ENCODE results near the gene ISOC1.

The ISOC1 gene

DNA sequence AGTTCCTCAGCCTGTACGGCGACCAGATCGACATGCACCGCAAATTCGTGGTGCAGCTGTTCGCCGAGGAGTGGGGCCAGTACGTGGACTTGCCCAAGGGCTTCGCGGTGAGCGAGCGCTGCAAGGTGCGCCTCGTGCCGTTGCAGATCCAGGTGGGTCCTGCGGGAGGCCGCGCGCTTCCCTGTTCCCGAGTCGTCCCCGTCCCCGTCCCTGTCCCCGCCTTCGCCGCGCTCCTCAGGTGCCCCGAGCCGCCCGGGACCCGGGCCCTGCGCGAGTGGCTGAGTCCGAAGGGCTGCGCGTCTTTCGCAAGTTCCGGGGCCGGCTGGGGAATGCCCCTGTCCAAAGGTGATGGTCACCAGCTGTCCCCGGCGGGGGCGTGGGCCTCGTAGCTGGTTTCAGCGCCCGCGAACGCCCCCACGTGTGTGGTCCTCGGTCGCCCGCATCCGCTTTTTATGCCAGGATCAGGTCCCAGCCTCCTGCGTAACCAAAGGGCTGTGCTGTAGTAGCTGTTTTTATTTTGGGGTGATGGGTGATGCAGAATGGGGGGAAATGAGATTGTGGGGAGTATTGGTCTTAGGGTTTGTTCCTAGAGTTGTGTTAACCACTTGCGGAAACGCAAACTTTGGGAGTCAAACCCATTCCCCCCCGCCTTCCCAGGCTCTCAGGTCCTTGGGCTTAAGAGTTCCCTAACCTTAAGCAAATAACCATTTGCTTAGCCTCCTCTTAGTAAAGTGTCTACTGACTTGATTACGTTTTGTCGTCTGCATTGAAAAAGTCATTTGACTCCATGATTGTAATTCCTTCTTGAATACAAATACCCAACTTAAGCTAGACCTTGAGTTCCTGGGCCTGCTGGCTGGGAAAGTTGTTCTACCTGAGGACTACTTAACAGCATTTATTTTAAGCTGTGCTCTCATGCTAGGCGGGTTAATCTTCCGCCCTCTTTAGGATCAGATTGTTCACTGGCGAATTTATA, 663 bp downstream of the ISOC1 start:
- peak; percentile 55 for DNase-seq (ENCODE audit: low spot score)

DNA sequence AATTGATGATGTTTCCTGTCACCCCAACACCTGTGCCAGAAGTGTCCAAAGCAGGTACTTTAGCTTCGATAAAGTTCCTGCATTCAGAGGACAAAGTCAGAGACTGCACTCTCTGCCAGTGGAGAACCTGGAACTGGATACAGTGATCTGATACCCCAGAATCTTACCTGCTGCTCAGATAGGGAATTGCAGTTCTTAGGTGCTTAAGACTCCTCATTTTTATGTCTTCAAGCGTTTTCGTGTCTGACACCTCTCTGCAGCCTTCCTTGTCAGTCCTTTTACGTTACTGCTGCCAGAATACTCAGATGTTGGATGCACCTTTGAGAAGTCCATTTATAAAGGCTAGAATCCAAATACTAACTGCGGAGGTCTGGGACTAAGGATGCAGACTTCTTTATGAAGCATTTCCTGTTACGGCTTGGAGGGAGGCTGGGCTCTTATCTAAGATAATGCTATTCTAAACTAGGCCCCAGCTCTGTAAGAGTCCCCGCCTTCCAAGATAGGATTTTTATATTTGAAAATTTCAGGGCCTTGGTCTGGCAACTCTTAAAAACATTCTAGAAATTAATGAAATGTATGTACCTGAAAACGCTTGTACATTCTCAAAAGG, 1.9 kb downstream of the ISOC1 start:
- DNase-seq (ENCODE audit: low spot score): no peak

DNA sequence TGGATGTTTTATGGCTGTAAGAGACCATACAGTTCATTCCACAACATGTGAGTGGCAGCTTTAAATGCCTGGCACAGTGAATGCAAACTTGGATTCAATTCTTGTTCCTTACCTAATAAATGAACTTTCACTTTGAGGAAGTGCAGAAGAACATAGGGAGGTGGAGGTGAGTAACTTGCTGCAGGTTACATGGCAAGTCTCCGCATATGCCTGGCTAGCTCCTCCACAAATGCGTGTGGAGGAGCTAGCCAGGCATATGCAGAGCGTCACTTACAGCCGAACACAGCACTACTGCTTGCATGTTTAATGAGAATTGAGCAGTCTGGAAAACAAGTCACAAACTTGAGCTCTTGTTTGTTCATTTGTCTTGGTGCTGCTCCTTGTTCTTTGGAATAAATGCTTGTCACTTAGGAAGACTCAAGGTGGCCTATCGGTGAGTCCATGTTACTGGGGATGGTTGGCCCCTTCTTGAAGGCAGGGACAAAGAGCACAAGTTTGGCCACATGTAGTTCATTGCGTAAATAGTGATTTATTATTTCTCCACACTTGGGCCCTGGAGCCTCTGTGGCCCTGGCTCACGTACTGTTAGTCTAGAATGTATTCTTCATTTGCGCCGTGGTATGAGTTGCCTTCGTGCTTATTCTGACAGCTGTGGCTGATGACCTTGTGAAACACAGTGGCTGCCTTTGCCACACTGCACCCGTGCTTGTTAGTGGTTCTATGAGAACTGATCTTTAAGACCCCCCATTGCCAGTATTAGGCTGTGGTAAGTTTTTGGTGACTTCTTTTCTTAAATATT, 3.1 kb downstream of the ISOC1 start:
- DNase-seq (ENCODE audit: low spot score): no peak

DNA sequence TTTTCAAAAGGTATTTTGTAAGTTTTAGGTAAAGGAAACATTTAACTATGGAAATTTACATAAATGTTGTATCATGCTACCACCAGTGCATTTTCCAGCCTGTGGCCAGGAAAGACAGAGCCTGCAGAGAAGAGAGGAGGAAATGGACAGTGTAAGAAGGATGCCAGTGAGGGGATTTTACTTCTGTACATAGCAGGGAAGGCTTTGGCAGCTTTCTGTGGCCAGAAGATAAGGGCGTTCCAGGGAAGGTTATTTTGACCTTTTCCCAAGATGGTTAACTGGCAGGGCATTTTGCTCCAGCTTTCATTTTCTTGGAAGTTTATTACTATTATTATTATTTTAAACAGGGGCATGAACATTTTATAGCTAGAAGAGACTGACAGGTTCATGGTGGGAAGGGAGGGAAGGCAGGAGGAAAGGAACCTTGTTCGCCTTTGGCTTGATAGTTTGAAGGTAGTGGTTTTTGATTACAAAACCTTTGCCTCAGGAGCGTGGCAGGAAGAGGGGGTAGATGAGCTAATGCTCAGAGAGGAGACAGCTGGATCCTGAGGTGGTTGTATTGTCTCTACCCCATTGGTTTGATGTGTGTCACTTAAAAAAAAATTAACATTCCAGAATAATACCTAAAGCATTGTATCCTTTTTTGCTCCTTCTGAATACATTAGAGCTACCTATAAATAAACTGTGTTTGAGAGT, 4.1 kb downstream of the ISOC1 start:
- no peak for DNase-seq (ENCODE audit: low spot score)

DNA sequence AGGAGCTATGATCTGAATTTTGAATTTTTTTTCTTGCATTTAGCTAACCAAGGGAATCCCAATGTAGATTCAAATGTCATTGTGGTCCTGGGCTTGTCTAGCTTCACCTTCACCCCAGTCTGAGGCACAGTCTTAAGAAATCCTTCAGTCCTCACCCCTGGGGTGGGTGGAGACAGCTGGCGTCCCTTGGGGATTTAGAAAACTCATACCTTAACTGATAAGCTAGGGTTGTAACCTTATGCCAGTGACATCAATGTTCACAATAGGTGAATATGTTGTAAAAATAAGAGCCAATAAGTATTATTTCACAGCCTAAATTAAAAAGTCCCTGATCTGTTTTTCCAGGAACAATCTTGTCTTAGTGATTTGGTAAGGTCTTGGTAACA, 4.6 kb downstream of the ISOC1 start:
- no peak for DNase-seq (ENCODE audit: low spot score)

DNA sequence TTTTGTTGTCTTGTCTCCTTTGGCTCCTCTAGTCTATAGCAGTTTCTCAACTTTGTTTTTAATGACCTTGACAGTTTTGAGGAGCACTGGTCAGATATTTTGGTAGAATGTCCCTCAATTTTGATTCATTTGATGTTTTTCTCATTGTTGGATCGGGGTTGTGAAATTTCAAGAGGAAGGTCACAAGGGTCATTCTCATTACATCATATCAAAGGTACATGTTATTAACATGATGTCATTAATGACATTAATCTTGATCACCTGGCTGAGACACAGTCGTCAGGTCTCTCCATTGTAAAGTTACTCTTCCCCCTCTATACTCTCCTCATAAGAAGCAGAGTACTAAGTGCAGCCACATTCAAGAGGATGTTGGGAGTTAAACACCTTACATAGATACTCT, 7.2 kb downstream of the ISOC1 start:
- DNase-seq (ENCODE audit: low spot score): no peak

DNA sequence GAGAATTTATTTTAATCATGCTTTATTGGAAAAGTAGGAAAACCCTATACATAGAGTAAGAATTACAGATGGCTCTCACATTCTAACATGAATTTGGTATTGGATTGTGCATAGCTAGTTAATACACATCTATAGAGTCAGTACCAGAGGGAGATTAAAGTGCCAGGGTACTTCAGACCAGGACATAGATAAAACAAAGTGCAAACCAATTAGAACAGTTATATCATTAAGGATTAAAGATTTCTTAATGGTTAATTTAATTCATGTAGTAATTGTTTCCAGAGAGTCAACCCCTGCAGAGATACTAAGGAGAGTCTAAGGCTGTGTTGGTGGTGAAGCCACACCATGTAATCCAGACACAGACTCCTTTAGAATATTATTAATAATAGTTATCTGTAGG, 8.8 kb downstream of the ISOC1 start:
- no peak for DNase-seq (ENCODE audit: low spot score)

DNA sequence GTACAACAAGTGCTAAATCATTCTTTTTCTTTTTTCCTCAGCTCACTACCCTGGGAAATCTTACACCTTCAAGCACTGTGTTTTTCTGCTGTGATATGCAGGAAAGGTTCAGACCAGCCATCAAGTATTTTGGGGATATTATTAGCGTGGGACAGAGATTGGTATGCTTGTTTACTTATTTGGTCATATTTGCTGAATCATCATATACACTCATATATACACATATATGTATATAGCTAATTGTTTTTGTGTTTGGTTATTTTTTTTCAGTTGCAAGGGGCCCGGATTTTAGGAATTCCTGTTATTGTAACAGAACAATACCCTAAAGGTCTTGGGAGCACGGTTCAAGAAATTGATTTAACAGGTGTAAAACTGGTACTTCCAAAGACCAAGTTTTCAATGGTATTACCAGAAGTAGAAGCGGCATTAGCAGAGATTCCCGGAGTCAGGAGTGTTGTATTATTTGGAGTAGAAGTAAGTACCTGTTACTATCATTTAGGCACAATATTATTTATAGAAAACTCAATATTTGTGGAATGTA, 10.4 kb downstream of the ISOC1 start:
- DNase-seq (ENCODE audit: low spot score): no peak

DNA sequence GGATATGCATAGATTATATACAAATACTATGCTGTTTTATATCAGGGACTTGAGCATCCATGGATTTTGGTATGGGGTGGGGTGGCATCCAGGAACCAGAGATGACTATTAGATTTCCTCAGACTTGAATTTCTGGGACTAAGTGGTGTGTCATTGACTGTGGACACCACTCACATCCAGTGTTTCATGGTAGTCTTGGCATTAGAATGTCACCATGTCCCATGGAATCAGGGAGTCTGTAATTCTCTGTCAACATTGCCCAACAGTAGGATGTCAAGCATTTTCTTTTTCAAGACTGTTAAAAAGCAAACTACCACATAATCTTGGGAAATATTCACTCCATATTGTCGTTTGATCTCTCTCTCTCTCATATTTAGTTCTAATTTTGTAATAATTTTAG, 13.1 kb downstream of the ISOC1 start:
- no peak for DNase-seq (ENCODE audit: low spot score)

DNA sequence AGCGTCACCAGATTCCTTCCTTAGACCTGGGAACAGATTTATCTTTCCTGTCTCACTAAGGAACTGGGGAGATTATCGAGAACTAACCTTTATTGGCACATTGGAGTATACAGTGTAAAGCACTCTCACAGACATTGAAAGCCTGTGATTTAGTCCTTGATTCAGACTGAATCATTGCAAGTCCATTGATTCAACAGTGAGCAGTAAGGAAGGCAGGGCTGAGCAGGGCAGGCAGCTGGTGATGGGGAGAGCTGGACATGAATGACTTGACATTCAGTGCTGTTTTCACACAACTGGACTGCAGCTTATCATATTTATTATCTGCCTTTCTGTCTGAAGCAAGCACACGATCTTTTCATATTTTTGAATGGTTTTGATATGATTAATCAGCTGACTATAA, 16.2 kb downstream of the ISOC1 start:
- DNase-seq (ENCODE audit: low spot score): no peak

DNA sequence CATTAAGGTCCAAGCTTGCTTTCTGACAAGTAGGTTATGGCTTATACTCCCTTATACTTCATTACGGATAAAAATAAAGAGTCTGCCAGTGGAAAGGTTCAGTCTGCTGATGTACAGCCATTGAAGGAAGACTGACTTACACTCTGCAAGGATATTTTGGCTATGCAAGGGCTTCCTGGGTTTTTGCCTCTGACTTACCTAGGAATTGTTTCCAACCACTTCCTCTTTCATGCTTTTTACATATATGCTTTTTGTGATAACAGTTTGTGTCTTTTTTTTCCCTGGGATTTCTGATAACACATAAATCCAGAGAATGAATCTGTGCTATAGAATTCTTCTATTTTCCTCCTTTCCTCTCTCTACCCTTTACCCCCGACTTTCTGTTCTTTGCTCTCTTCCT, 16.8 kb downstream of the ISOC1 start:
- no peak for DNase-seq (ENCODE audit: low spot score)

DNA sequence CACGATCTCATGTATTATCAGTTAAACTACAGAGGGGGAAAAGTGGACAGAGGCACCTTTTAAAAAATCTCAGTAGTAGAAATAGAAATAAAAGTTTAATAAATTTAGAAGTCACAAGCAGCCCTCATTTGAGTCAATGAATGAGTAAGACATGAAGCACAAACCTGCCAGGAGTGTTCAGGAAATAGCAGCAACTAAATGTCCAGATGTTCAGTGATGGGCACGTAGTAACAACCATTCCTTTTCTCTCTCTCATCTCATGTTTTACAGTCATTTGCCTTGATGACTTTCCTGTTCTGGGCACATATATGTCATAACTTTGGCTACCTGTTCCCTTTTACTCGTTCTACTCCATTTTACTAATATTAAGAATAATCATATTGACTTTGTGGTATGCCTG, 17.7 kb downstream of the ISOC1 start:
- DNase-seq (ENCODE audit: low spot score): no peak

DNA sequence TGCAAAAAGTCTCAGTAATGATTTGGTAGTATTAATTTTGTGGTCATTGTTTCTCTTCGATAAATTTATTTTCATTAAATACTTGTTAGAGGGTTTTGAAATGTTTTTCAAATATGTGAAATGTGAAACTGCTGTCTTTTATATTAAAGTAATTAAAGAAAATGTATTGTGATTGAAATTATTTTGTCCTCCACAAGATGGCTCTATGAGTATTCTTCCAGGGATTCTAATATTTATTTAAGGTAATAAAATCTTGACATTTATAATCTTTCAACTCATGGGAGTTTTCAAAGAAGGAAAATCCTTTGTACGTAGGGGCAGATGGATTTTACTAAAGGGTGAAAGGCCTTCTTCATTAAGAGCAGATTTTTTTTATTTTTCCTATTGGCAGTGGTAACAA, 19.3 kb downstream of the ISOC1 start:
- no peak for DNase-seq (ENCODE audit: low spot score)

DNA sequence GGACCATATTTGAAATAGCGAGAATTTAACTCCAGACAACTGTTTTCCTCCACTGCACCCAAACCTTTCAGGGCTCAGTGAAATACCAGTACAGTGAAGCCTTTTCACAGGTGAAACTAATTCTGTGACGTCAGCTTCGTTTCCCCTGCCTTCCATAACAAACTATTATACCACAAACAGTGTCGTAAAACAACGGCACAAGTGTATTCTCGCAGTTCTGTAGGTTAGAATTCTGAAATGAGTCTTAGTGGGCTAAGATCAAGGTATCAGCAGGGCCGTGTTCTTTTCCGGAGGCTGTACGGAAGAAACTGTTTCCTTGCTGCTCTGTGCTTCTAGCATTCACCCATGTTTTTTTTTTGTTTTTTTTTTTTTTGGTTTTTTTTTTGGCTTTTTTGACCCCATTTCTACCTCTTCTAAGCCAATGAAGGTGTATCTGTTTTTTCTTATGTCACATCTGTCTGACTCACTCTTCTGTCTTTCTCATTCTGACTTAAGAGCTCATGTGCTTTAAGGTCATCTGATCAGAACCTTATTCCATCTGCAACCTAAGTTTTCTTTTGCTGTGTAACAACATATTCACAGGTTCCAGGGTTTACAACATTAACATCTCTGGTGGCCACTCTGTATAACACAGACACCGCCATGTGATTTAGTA, 20.1 kb downstream of the ISOC1 start:
- no peak for DNase-seq (ENCODE audit: low spot score)

DNA sequence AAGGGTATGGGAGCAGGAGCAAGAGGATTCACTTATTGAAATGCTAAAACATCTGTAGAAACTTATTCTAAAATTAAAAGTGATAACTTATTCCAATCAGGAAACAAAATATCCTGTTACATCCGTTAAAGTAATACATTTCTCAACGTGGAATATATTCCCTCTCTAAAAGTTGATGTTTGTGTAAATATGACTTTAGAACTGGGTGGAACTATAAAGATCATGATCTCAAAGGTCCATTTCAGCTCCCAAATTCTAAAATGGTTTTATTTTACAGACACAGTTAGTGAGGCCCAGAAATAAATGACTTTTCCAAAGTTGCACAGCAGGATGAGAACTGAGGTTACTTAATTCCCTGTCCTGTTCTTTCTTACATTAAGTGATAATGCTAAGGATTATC, 21.1 kb downstream of the ISOC1 start:
- no peak for DNase-seq (ENCODE audit: low spot score)

DNA sequence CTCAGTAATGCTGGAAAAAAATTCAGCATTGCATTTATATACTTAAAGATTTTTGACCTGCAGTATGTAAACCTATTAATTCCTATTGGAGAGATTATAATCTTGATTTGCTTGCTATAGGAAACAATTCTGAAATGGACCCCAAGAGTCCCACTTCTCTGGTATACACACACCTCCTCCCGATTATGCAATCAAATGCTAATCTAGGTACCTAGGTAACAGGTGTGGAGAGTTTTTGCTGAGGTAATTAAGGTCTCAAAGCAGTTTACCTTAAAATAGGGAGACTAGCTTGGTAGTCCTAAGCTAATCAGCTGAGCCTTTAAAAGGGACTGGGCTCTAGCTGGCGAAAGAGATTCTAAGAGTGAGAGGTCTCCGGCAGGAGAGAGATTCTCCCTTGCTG, 22.2 kb downstream of the ISOC1 start:
- DNase-seq (ENCODE audit: low spot score): no peak

DNA sequence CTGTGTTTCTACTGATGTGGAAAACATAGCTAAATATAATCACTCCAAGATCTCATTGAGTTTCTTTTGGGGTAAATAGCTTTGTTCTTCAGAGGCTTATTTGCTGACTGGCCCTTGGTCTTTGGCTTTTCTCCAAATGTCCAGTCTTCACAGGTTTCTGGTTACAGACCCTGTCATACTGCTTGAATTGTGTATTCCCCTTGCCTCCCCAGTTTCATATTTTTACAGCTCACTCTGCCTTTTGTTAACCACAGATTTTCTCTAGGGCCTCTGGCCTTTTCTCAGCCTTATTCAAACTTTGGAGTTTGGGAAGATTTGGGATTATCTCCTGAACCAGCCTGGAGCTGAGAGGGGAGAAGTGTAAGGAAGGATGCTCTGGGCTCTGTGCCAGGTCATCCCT, 23.9 kb downstream of the ISOC1 start:
- DNase-seq (ENCODE audit: low spot score): no peak

DNA sequence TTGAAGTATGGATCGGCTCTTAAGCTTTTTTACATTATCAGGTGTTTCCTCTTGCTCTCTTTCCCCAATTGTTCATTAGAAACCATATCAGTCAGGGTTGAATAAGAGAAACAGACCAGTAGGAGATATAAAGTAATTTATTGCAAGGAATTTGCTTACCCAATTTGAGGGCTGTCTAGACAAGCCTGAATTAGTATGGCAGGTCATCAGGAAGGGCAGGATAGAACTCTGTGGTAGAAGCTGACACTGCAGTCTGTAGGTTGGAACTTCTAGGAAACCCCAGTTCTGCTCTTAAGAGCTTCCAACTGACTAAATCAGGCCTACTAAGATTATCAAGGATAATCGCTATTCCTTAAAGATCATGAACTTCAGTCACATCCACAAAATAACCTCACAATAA, 24.3 kb downstream of the ISOC1 start:
- DNase-seq (ENCODE audit: low spot score): no peak

DNA sequence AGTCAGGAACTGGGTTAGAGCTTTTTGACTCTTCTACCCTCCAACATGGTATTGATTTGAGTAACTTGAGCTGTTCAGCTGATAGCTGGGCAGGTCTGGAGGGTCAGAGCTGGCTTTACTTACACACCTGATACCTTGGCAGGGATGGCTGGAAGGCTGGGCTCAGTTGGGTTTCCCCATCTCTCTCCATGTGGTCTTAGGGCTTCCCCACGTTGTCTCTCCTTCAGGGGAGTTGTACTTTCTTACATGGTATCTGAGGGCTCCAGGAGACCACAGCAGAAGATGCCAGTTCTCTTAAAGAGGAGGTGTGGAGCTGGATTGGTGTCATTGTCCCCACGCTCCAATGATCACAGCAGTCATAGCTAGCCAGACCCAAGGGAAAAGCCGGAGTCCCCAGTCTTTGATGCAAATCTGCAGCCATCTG, 25.6 kb downstream of the ISOC1 start:
- DNase-seq (ENCODE audit: low spot score): no peak

DNA sequence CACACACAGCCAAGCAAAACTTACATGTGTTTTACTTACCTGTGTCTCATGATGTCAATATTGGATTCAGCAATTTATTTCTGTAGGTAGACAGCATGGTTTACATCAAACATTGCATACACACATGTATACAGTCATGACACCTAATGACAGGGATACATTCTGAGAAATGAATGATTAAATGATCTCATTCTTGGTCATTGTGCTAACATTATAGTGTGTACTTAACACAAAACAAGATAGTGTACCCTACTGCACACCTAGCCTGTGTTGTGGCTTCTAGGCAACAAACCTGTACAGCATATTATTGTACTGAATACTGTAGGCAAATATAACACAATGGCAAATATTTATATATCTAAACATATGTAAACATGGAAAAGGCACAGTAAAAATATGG, 28.0 kb downstream of the ISOC1 start:
- no peak for DNase-seq (ENCODE audit: low spot score)

DNA sequence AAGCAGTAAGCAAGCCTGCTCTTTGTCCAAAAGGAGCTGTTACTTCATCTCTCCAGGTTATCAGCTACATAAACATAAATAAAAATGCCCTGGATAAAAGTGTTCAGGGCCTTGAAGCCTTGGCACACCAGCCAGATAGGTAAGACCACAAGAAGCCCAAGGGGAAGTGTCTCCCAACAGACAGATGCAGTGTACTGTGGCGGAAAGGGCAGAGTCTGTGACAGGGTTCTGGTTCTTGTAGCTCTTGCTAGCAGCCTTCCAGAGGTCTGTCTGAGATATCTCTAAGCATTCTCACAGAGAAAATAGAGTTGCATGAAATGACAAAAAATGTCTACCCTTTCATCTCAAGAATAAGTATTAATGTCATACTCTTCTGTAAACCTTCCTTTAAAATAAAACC, 30.1 kb downstream of the ISOC1 start:
- no peak for DNase-seq (ENCODE audit: low spot score)
